WERI-Rb-1 (cell line): Measurements from ENCODE around the gene MAP4K1.
A peak's percentile ranks its signal among the peaks of the same experiment; 100 is the strongest.

ENCODE experiments used
- DNase-seq: peaks from one replicate; pipeline ENCODE4 v3.0.0-alpha.2; 2020
- H3K27ac ChIP-seq: fragments of 250-450 bp; sonication (Bioruptor Pico); 2 replicates; pipeline ENCODE4 v1.5.1; 2020; ENCODE audit warnings: mild to moderate bottlenecking, moderate library complexity
- H3K27me3 ChIP-seq: fragments of 250-450 bp; sonication (Bioruptor Pico); 2 replicates; pipeline ENCODE4 v1.5.1; 2021; ENCODE audit warnings: mild to moderate bottlenecking, low read depth, moderate library complexity; ENCODE audit not compliant: insufficient read depth, severe bottlenecking
- H3K36me3 ChIP-seq: fragments of 250-450 bp; sonication (Bioruptor Pico); 2 replicates; pipeline ENCODE4 v1.5.1; 2020; ENCODE audit warnings: mild to moderate bottlenecking, moderate library complexity
- H3K4me3 ChIP-seq: 2 replicates; pipeline ENCODE4 v1.5.1; 2011; ENCODE audit warnings: low read depth, mild to moderate bottlenecking, control low read depth, low read length
- H3K9me3 ChIP-seq: fragments of 250-450 bp; sonication (Bioruptor Pico); 2 replicates; pipeline ENCODE4 v1.5.1; 2021; ENCODE audit warnings: mild to moderate bottlenecking, moderate library complexity; ENCODE audit not compliant: severe bottlenecking
- TF ChIP-seq, protein P1 (sequence below): IDR thresholded peaks from 2 replicates; pipeline ENCODE4 v1.5.1; 2011; ENCODE audit warnings: low read depth, mild to moderate bottlenecking, control low read depth, inconsistent platforms, low read length

MAP4K1 gene

DNA sequence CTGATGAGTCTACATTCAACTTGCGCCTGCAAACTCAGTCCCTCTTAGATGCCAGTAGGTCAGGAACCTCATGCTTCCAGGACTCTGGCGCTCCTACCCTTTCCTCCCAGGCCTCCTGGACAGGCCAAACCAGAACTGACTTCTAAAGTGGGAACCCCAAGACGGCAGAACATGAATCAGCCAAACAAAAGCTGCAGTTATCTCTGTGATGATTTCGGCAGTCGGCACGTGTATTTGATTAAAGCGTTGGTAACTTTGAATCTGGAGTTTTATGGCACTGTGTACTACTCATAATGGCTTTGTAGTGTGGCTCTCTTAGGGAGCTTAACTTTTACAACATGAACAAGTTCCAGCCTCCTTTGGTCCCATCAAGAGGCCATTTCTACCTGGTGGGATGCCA lies 43.4 kb upstream of the MAP4K1 start:
- H3K27me3 ChIP-seq: no peaks in the 10 kb centered on the region
- H3K36me3 ChIP-seq: peaks cover 67% of the 10 kb centered on the region
- no peaks in the 10 kb centered on the region for H3K9me3 ChIP-seq
- DNase-seq: no peak
- H3K27ac ChIP-seq: no peak overlapping the region
- H3K4me3 ChIP-seq: no peak overlapping the region
- TF ChIP-seq, protein P1, sequence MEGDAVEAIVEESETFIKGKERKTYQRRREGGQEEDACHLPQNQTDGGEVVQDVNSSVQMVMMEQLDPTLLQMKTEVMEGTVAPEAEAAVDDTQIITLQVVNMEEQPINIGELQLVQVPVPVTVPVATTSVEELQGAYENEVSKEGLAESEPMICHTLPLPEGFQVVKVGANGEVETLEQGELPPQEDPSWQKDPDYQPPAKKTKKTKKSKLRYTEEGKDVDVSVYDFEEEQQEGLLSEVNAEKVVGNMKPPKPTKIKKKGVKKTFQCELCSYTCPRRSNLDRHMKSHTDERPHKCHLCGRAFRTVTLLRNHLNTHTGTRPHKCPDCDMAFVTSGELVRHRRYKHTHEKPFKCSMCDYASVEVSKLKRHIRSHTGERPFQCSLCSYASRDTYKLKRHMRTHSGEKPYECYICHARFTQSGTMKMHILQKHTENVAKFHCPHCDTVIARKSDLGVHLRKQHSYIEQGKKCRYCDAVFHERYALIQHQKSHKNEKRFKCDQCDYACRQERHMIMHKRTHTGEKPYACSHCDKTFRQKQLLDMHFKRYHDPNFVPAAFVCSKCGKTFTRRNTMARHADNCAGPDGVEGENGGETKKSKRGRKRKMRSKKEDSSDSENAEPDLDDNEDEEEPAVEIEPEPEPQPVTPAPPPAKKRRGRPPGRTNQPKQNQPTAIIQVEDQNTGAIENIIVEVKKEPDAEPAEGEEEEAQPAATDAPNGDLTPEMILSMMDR: no peak

DNA sequence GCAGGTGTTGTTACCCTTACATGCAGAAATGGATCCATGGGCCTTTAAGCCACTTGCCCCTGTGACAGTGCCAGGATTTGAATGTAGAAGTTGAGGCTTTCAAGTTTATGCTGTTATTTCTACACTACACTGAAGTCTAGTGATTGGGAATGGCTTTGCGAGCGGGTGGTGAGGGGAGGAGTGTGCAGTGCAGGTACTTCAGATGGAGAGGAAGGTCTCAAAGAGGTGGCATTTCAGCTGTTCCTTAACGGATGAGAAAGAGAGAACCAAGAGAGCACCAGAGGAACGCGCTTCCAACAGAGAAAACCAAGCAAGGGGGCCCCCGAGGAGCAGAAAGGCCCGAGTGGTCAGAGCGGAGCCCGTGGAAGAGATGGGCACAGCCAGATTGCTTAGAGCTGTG lies 43.0 kb upstream of the MAP4K1 start:
- no peaks in the 10 kb centered on the region for H3K27me3 ChIP-seq
- no peaks in the 10 kb centered on the region for H3K9me3 ChIP-seq
- TF ChIP-seq, protein P1: no peak
- no peak overlapping the region for H3K27ac ChIP-seq
- DNase-seq: no peak
- no peak overlapping the region for H3K4me3 ChIP-seq
- peaks cover 69% of the 10 kb centered on the region for H3K36me3 ChIP-seq

DNA sequence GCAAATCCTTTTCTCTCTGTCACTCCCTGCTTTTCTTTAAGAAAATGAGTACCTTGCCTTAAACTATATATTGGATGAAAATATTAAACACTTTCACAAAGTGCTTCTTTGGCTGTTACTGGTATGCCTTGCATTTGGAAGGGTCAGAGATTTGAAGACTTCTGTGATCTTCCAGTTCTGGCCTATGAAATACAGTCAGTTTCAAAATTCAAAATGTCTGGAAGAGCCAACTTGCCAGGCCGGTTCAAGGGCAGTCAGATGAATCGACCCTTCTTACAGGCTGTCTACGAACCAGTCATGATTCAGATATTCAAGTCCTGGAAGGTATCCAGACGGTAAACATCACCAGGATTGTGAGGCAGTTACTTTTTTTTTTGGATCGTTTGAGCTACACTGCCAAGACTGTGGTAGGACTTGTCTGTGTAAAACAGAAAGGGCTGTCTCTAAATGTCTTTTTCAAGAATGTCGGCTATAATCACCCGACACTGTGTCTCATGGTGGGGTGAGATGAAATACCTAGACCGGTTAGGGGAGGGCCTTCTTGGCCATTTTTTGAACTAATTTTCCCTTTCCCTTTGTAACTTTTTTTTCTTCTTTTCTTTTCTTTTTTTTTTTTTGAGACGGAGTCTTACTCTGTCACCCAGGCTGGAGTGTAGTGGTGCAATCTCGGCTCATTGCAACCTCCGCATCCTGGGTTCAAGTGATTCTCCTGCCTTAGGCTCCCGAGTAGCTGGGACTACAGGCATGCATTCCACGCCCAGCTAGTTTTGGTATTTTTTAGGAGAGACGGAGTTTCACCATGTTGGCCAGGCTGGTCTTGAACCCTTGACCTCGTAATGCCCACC lies 40.9 kb upstream of the MAP4K1 start:
- H3K27ac ChIP-seq: no peak overlapping the region
- H3K27me3 ChIP-seq: no peaks in the 10 kb centered on the region
- no peaks in the 10 kb centered on the region for H3K9me3 ChIP-seq
- peaks cover 76% of the 10 kb centered on the region for H3K36me3 ChIP-seq
- TF ChIP-seq, protein P1: no peak
- no peak for DNase-seq
- H3K4me3 ChIP-seq: no peak overlapping the region

DNA sequence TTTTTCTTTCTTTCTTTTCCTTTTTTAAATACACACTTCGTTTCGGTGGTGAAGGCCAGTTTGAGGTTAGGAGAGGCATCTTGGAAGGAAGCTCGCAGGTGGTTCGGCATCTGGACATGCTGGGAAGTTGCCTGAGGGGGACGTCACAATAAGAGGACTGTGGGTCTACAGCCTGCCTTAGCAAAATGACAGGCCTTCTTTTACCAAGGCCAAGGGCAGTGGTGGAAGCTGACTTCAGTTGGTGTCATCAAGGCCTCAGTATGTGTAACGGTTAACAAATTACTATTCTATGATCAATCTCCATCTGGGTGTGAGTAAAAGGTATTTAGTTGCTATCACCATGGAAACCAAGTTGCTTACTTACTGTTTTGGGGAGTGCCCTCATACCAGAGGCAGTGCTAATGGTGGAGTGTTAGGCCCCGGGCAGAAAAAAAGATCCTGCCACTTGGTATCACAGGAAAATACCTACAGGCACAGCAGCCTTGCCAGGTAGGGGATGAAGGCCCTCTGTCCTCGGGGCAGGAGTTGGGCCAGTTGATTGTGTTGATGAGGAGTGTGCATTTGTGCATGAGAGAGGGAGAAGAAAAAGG lies 40.0 kb upstream of the MAP4K1 start:
- Histone ChIP-seq H3K27me3 (no peaks in the 10 kb centered on the region), H3K36me3 (peaks cover 70% of the 10 kb centered on the region), H3K4me3 (no peak overlapping the region), H3K9me3 (no peaks in the 10 kb centered on the region), H3K27ac (0 out of 2 replicates have a peak overlapping the region, but pooled peaks have one; percentile 3)
- TF ChIP-seq, protein P1: no peak
- no peak for DNase-seq

GRCh38 chr19:38656171-38656981 lies 38.6 kb upstream of the MAP4K1 start:
- no peak for DNase-seq
- no peak overlapping the region for H3K27ac ChIP-seq

More at GRCh38 chr19:38656171-38656981, 38.6 kb upstream of the MAP4K1 start:
- TF ChIP-seq, protein P1: no peak
- H3K36me3 ChIP-seq: peaks cover 68% of the 10 kb centered on the region
- H3K9me3 ChIP-seq: no peaks in the 10 kb centered on the region
- H3K4me3 ChIP-seq: no peak overlapping the region
- no peaks in the 10 kb centered on the region for H3K27me3 ChIP-seq
